Activated T-helper 2 cell treated with anti-CD3 and anti-CD28 coated beads, Interferon-gamma antibody, Interleukin-2, Interleukin-4, amounts not matched to agents 10 μg/mL and 5 μg/mL and 100 μg/mL, durations not matched to agents 14 hours and 24 hours and 36 hours (primary cell): ENCODE data around the gene SMARCA2. TPM values are rescaled to one million over a fixed set of nuclear protein-coding genes. Genes with fewer than 3 reads are reported as not detected.

Experiments
- DNase-seq: peaks from one replicate; pipeline ENCODE4 v3.0.0; 2021; ENCODE audit warnings: low spot score
- H3K27ac Mint-ChIP-seq: one replicate; pipeline ENCODE4 v1.8.0; 2021; ENCODE audit warnings: mixed read lengths
- H3K27me3 Mint-ChIP-seq: one replicate; pipeline ENCODE4 v1.8.0; 2021; ENCODE audit warnings: low read depth, mixed read lengths
- H3K36me3 Mint-ChIP-seq: one replicate; pipeline ENCODE4 v1.8.0; 2021; ENCODE audit warnings: low read depth, mixed read lengths
- H3K4me1 Mint-ChIP-seq: one replicate; pipeline ENCODE4 v1.8.0; 2021; ENCODE audit warnings: low read depth, mixed read lengths
- H3K4me3 Mint-ChIP-seq: one replicate; pipeline ENCODE4 v1.8.0; 2021; ENCODE audit warnings: low read depth, mild to moderate bottlenecking, moderate library complexity, mixed read lengths
- H3K9me3 Mint-ChIP-seq: one replicate; pipeline ENCODE4 v1.8.0; 2021; ENCODE audit warnings: mixed read lengths
- intact Hi-C: fragments of 100-400 bp; cut with micrococcal nuclease; formaldehyde crosslinking; loops from one replicate; pipeline ENCODE4 v1.15.1; 2023
- total RNA-seq: library from RNA; stranded (reverse); gene quantifications from 2 replicates; pipeline ENCODE4 v1.2.3, GENCODE V29; 2022

The SMARCA2 gene
- total RNA-seq, 1 donor from 2014 or later, result 84.5 TPM

DNA sequence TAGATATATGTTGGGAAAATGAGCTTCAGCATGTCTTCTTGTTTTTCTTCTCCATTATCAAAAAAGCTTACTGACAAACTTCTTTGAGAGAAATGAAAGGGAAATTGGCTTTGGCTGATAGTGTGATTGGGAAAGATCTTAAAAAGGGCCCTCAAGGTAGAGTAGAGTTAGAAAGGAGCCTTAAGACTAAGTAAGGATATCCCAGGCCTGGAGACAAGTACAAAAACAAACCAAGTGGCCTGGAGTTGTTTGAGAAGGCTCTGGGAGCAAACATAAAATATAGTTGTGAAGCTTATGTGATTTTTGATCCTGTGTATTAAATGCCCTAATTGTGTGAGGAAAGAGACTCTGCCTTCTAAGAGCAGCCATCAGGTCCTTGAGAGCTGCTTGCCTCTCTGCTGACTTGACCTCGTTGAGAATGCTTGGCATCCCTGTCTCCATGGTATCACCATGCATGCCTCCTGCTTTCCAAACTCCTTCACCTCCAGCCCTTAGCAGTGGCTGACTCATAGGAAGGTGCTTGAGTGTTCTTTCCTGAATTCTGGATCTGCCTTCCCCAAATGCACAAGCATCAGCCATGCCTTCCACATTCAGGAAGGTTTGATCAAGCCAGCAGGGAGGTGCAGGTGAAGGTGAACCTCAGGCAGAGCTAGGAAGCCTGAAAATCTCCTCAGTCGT is 78.9 kb downstream of the SMARCA2 start:
- H3K4me3 Mint-ChIP-seq, result no peak overlapping the region
- no peak overlapping the region for H3K27ac Mint-ChIP-seq
- peaks cover 68% of the 10 kb centered on the region for H3K36me3 Mint-ChIP-seq
- no peaks in the 10 kb centered on the region for H3K27me3 Mint-ChIP-seq
- H3K4me1 Mint-ChIP-seq, result peaks cover 8% of the 10 kb centered on the region
- no peaks in the 10 kb centered on the region for H3K9me3 Mint-ChIP-seq
- intact Hi-C loops, result no loop called here
- DNase-seq, result no peak

DNA sequence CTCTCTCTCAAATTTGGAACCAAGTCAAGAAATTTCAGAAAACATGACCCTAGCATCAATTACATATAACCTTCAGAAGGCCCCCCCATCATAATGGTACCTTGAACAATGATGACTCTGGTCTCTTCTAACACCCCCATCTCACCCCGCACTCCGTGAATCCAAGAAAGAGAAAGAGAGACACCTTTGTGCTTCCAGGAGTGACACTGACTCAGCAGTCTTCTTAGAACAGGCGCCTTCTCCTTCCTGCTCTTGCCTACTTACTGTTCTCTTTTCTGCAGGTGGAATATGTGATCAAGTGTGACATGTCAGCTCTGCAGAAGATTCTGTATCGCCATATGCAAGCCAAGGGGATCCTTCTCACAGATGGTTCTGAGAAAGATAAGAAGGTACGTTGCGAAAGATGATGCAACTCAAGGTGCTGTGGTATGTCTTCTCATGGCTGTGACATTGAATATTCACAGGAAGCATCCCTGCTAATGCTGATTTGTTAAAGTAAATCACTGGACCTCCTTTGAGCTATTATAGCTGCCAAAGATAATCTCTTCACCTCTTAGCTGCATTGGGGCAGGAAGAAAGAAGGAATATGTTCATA is 81.3 kb downstream of the SMARCA2 start:
- no peak overlapping the region for H3K4me3 Mint-ChIP-seq
- H3K27ac Mint-ChIP-seq, result no peak overlapping the region
- no peaks in the 10 kb centered on the region for H3K9me3 Mint-ChIP-seq
- peaks cover 61% of the 10 kb centered on the region for H3K36me3 Mint-ChIP-seq
- H3K27me3 Mint-ChIP-seq, result no peaks in the 10 kb centered on the region
- intact Hi-C loops, result no loop called here
- H3K4me1 Mint-ChIP-seq, result peaks cover 3% of the 10 kb centered on the region
- DNase-seq, result no peak

DNA sequence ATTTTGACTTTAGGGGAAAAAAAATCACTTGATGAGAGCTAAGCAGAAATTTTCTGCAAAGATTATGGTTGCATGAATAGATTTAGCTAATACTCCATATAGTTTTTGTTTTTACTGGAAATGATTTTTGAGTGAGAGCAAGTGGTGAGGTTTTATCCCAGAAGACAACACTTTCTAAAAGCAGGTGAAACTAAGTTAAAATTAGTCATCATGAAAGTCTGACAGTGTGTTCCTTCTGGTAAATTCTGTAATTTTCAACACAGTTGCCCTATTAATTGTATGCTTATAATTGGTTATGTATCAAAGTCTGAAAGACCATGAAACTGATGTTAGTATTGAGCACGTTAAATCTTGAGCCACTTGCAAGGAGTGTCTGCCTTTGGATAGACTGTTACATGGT is 91.5 kb downstream of the SMARCA2 start:
- no peaks in the 10 kb centered on the region for H3K27me3 Mint-ChIP-seq
- DNase-seq, result no peak
- peaks cover 2% of the 10 kb centered on the region for H3K4me1 Mint-ChIP-seq
- H3K36me3 Mint-ChIP-seq, result peaks cover 67% of the 10 kb centered on the region
- H3K4me3 Mint-ChIP-seq, result no peak overlapping the region
- no peak overlapping the region for H3K27ac Mint-ChIP-seq
- intact Hi-C loops, result no loop called here
- no peaks in the 10 kb centered on the region for H3K9me3 Mint-ChIP-seq

DNA sequence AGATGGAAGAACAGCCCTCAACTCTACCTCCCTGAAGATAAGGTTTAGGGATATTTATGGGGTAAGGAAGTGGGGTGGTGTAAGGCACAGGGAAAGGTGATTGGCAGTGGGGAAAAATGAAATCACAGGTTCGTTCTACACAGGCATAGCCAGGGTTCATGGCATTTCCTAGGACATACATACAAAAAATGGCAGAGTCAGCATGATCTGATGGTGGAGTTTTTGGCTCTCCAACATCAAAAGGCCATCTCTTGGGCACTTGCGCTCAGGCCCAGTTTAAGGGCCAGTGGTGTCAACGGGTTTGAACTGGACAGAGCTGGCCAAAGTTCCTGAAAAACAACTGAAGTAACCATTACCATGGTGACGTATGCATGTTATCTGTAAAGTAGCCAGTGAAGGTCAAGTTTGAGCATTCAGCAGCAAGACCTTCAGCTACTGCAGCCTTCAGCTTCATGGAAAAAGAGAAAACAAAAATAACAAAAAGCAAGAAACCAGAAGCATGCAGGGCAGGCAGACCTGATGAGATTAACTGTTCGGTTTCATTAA is 92.8 kb downstream of the SMARCA2 start:
- Mint-ChIP-seq H3K27ac (no peak overlapping the region), H3K4me3 (no peak overlapping the region), H3K9me3 (no peaks in the 10 kb centered on the region), H3K4me1 (peaks cover 2% of the 10 kb centered on the region), H3K27me3 (no peaks in the 10 kb centered on the region), H3K36me3 (peaks cover 71% of the 10 kb centered on the region)
- intact Hi-C loops, result no loop called here
- no peak for DNase-seq

DNA sequence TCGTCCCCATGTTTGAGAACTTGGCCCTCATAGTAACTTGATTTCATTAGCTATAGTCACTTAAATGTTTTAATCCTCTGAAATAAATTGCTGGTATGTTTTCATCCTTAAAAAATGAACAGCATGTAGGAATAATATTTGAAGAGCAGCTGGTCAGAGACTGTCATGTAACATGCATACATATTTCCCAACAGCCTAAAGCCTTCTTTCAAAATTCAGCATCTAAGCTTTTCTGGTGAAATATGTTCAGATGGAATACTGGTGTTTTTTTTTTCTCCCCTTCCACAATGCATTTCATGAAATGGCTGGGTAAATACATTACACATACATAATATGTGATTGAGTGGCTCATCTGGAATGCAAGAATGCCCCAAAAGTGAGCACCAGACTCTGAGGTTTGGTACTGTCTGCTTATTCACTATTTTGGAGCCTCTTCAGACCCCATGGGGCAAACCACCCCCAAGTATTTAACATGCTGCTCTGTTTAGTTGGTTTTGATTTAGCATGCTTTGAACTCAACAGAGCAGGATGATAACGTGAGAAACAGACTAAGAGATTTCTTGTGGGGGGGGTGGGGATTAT is 94.0 kb downstream of the SMARCA2 start:
- Mint-ChIP-seq H3K27ac (no peak overlapping the region), H3K4me3 (no peak overlapping the region), H3K4me1 (peaks cover 2% of the 10 kb centered on the region), H3K36me3 (peaks cover 62% of the 10 kb centered on the region), H3K9me3 (no peaks in the 10 kb centered on the region), H3K27me3 (no peaks in the 10 kb centered on the region)
- DNase-seq, result no peak
- intact Hi-C loops, result no loop called here

DNA sequence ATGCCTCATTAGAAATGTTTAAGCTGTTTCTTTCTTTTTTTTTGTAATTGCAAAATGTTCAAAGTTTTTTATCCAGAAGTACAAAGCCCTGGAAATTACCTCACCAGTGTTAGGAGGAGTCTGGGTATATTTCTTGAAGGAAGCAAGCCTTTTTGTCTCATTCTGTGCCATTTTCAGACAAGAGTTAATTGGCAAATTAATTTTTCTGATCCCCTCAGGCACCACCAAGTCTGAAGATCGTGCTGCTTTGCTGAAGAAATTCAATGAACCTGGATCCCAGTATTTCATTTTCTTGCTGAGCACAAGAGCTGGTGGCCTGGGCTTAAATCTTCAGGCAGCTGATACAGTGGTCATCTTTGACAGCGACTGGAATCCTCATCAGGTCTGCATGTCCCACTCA is 94.9 kb downstream of the SMARCA2 start:
- peaks cover 59% of the 10 kb centered on the region for H3K36me3 Mint-ChIP-seq
- H3K4me3 Mint-ChIP-seq, result no peak overlapping the region
- H3K27ac Mint-ChIP-seq, result no peak overlapping the region
- H3K27me3 Mint-ChIP-seq, result no peaks in the 10 kb centered on the region
- H3K9me3 Mint-ChIP-seq, result no peaks in the 10 kb centered on the region
- H3K4me1 Mint-ChIP-seq, result peaks cover 2% of the 10 kb centered on the region
- intact Hi-C loops, result no loop called here
- DNase-seq, result no peak

DNA sequence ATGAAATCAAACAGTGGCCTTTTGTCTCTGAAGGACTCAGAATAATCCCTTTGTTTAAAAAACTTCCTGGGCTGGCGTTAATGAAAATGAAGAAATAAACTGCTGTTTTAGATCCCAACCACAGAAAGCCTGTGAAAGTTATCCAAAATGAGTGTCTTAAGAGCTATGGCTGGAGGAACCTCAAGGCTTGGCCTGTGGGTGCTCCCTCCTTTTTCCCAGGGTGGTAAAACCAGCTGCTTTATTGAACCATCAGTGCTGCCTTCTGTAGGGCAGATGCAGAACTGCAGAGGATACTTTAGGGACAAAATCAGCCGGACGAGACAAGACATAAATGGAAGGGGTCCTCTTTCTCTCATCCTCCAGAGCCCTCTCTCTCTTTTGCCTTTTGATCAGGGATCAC is 100.9 kb downstream of the SMARCA2 start:
- H3K27me3 Mint-ChIP-seq, result no peaks in the 10 kb centered on the region
- DNase-seq, result no peak
- no peaks in the 10 kb centered on the region for H3K9me3 Mint-ChIP-seq
- intact Hi-C loops, result no loop called here
- H3K27ac Mint-ChIP-seq, result no peak overlapping the region
- H3K36me3 Mint-ChIP-seq, result peaks cover 53% of the 10 kb centered on the region
- H3K4me1 Mint-ChIP-seq, result no peaks in the 10 kb centered on the region
- H3K4me3 Mint-ChIP-seq, result no peak overlapping the region

DNA sequence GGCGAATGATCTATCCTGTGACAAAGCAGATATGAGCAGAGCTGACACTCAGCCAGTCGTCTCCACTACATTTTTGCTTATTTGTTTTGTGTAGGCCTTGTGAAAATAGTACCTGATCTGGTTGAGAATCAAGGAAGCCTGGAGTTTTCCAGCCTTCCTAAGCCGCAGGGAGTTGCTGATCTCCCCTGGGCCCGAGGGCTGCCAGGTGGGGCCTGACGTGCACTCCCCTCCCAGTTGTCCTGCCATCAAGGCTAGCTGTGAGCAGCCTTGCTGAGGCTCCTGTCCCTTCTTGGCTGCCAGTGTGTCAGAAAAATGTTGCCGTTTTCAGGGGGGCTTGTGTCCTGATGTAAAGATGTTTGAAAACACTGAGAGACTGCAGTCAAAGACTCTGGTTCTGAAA is 102.4 kb downstream of the SMARCA2 start:
- intact Hi-C loops, result no loop called here
- no peak for DNase-seq
- no peaks in the 10 kb centered on the region for H3K27me3 Mint-ChIP-seq
- peaks cover 43% of the 10 kb centered on the region for H3K36me3 Mint-ChIP-seq
- H3K4me1 Mint-ChIP-seq, result no peaks in the 10 kb centered on the region
- no peaks in the 10 kb centered on the region for H3K9me3 Mint-ChIP-seq
- peak overlapping the region; percentile 28 for H3K27ac Mint-ChIP-seq
- H3K4me3 Mint-ChIP-seq, result no peak overlapping the region

DNA sequence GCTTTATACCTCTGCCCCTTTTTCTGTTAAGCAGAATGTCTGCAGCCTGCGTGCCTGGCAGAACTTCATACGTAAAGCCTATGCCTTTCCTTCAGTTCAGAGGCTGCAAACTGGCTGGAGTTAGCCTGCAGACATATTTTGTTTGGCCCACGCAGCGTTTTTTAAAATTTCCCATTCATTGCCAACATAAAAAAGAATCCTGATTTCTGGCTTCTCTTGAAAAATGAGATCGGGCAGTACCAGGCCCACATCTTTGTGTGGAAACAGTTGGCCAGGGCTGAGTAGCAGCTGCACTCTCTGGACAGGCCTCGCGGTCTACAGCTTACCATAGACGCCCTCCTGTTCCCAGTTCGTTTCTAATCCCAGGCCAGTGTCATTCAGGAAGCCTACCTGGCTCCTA is 104.4 kb downstream of the SMARCA2 start:
- DNase-seq, result no peak
- Mint-ChIP-seq H3K27me3 (no peaks in the 10 kb centered on the region), H3K27ac (no peak overlapping the region), H3K4me3 (no peak overlapping the region), H3K9me3 (no peaks in the 10 kb centered on the region), H3K36me3 (peaks cover 54% of the 10 kb centered on the region), H3K4me1 (no peaks in the 10 kb centered on the region)
- intact Hi-C loops, result no loop called here

DNA sequence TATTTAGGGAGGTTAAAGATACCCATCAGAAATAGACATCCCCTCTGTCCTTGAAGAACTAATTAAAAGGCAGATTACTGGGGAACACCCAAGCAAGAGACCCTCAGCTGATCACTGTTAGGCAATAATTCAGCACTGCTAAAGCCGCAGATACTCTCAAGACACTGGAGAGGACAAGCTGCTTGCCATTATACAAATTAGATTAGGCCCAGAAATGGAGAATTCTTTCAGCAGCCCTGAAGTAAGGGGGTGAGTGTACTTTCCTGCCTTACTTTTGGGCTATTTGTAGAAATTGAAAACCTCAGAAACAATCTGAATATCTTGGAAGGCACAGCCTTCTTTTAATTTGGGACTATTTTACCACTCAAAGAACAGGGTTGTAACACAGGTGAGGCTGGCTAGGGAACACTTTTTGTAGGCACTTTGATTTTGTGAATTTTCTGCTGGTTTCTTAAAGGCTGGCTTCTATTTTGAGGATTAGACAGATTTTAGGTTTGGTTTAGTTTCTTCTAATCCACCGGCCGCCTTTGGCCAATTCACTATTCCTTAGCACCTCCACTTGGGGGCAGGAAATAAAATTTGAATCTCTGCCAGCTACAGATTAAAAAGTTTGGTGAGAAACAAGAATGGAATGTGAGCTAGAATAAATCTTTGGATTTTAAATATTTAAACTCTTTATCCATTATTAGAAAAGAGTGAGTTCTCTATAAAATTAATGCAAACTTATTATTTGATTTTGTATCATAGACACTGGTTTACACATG is 106.0 kb downstream of the SMARCA2 start:
- intact Hi-C loops, result no loop called here
- H3K27me3 Mint-ChIP-seq, result no peaks in the 10 kb centered on the region
- no peaks in the 10 kb centered on the region for H3K9me3 Mint-ChIP-seq
- H3K36me3 Mint-ChIP-seq, result peaks cover 64% of the 10 kb centered on the region
- H3K4me3 Mint-ChIP-seq, result no peak overlapping the region
- H3K27ac Mint-ChIP-seq, result no peak overlapping the region
- DNase-seq, result no peak
- H3K4me1 Mint-ChIP-seq, result peaks cover 12% of the 10 kb centered on the region

DNA sequence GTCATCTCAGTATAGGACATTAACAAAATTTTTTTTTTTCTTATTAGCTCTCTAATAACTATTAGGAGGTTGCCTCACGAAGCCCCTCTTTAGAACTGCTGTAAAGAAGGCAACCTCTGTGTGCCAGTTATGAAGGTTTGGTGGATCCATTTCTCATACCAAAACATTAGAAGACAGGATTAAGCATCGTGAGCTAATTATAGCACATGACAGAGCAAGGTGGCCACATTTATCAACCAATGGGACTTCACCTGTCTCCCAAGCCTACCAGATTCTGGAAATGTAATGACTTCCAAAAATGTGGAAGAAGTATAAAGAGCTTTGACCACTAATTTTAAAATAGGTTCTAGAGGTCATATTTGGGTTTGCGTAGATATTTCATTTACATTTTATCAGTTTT is 107.2 kb downstream of the SMARCA2 start:
- Mint-ChIP-seq H3K9me3 (no peaks in the 10 kb centered on the region), H3K36me3 (peaks cover 70% of the 10 kb centered on the region), H3K27ac (no peak overlapping the region), H3K4me3 (no peak overlapping the region), H3K4me1 (peaks cover 18% of the 10 kb centered on the region), H3K27me3 (no peaks in the 10 kb centered on the region)
- intact Hi-C loops, result no loop called here
- DNase-seq, result no peak

DNA sequence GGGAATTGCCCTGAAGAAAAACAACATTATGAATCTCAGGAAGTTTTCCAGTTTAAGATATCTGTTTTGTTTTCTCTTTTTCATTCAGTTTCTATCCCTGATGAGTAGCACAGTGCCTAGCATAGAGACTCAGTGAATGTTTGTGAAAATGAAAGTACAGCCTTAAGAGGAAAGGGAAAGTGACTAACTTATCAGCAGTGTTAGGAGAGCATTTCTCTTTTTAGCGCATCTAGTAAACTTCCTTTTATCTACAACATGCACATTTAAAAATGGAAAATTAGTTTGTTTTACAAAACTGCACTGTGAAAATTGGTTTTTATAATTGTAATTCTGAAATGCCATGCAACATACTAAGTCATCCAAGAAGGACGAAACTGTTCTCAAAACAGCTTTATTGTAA is 110.8 kb downstream of the SMARCA2 start:
- Mint-ChIP-seq H3K9me3 (no peaks in the 10 kb centered on the region), H3K27me3 (no peaks in the 10 kb centered on the region), H3K36me3 (peaks cover 57% of the 10 kb centered on the region), H3K4me3 (no peak overlapping the region), H3K27ac (peak overlapping the region; percentile 49), H3K4me1 (peaks cover 19% of the 10 kb centered on the region)
- intact Hi-C loops, result loop anchor here (2.0 kb wide), 1 partner anchor 33 kb away; no protein-coding TSS in a partner anchor
- DNase-seq, result no peak
